Measurements from ENCODE around the gene TRIO. TPM values are rescaled to one million over a fixed set of nuclear protein-coding genes. Genes with fewer than 3 reads are reported as not detected.
"Not testable (repeated sequence)": the region's sequence is repeated elsewhere in the genome, so short reads cannot be mapped to it uniquely, and the experiment has no call there.

TRIO gene
- total RNA-seq, 1 donor from 2014 or later: 34.9 TPM

- ATAC-seq (no peak), DNase-seq (ENCODE audit: low spot score) (no peak)
Measured at GRCh38 chr5:14416621-14417275, 273.6 kb downstream of the TRIO start.

GRCh38 chr5:14417276-14417730 lies 274.2 kb downstream of the TRIO start:
- no peak for ATAC-seq
- DNase-seq (ENCODE audit: low spot score): no peak

- ATAC-seq (no peak), DNase-seq (ENCODE audit: low spot score) (no peak)
Measured at GRCh38 chr5:14417792-14418765, 274.9 kb downstream of the TRIO start.

- no peak for ATAC-seq
- DNase-seq (ENCODE audit: low spot score): no peak
Measured at GRCh38 chr5:14419686-14420085, 276.5 kb downstream of the TRIO start.

- no peak for DNase-seq (ENCODE audit: low spot score)
- ATAC-seq: no peak
Measured at GRCh38 chr5:14420101-14420811, 277.1 kb downstream of the TRIO start.

- DNase-seq (ENCODE audit: low spot score) (no peak), ATAC-seq (no peak)
Measured at GRCh38 chr5:14421851-14422250, 278.7 kb downstream of the TRIO start.

GRCh38 chr5:14424011-14424685 lies 281.0 kb downstream of the TRIO start:
- ATAC-seq (no peak), DNase-seq (ENCODE audit: low spot score) (no peak)

- DNase-seq (ENCODE audit: low spot score): no peak
- ATAC-seq: no peak
Measured at GRCh38 chr5:14425559-14425958, 282.4 kb downstream of the TRIO start.

- DNase-seq (ENCODE audit: low spot score): no peak
- no peak for ATAC-seq
Measured at GRCh38 chr5:14426521-14426920, 283.4 kb downstream of the TRIO start.

GRCh38 chr5:14428302-14429081 lies 285.4 kb downstream of the TRIO start:
- no peak for DNase-seq (ENCODE audit: low spot score)
- no peak for ATAC-seq

- ATAC-seq (no peak), DNase-seq (ENCODE audit: low spot score) (no peak)
Measured at GRCh38 chr5:14429101-14430050, 286.2 kb downstream of the TRIO start.

- DNase-seq (ENCODE audit: low spot score) (no peak), ATAC-seq (no peak)
Measured at GRCh38 chr5:14431534-14431933, 288.4 kb downstream of the TRIO start.

- ATAC-seq (no peak), DNase-seq (ENCODE audit: low spot score) (no peak)
Measured at GRCh38 chr5:14432931-14433589, 289.9 kb downstream of the TRIO start.

- no peak for ATAC-seq
- no peak for DNase-seq (ENCODE audit: low spot score)
Measured at GRCh38 chr5:14435481-14435880, 292.3 kb downstream of the TRIO start.

- not testable (repeated sequence) for ATAC-seq; DNase-seq (ENCODE audit: low spot score)
Measured at GRCh38 chr5:14436122-14436521, 293.0 kb downstream of the TRIO start.

GRCh38 chr5:14436801-14437542 lies 293.8 kb downstream of the TRIO start:
- DNase-seq (ENCODE audit: low spot score) (no peak), ATAC-seq (no peak)

GRCh38 chr5:14438195-14438606 lies 295.1 kb downstream of the TRIO start:
- no peak for DNase-seq (ENCODE audit: low spot score)

More at GRCh38 chr5:14438195-14438606, 295.1 kb downstream of the TRIO start:
- no peak for ATAC-seq
